ENCODE measurements around the gene HLA-DRA. TPM values are rescaled to one million over a fixed set of nuclear protein-coding genes. Genes with fewer than 3 reads are reported as not detected.

Gene HLA-DRA
- total and polyA plus RNA-seq, 2 experiments from 2014 or later, result 6.9 to 7.7 TPM

DNA sequence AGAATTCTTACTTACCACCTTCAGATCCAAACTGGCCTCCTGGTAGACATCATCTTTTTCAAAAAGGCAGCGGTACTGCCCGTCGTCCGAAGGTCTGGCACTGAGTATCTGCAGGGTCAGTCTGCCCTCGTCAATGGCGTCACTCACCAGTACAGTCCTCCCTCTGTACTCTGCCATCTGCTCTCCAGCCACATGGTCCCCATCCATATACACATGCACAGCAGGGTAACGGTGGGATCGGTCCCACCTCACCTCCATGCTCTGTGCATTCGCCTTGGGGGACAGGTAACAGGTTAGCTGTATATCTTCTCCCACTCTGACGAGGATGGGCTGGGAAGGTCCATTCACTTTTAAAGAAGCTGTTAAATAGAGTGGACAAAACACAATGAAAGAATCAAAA, 43.7 kb upstream of the HLA-DRA start:
- Mint-ChIP-seq H3K4me3 (no peak overlapping the region), H3K4me1 (no peaks in the 10 kb centered on the region), H3K27me3 (ENCODE audit: insufficient read depth, low read depth, poor library complexity) (peaks cover 8% of the 10 kb centered on the region), H3K9me3 (no peaks in the 10 kb centered on the region; the same call in 2 of the 3 replicates), H3K27ac (no peak overlapping the region), H3K36me3 (ENCODE audit: low read depth) (no peaks in the 10 kb centered on the region)
- H3K4me1 ChIP-seq (ENCODE audit: insufficient read depth), result no peaks in the 10 kb centered on the region
- TF ChIP-seq, protein P1, sequence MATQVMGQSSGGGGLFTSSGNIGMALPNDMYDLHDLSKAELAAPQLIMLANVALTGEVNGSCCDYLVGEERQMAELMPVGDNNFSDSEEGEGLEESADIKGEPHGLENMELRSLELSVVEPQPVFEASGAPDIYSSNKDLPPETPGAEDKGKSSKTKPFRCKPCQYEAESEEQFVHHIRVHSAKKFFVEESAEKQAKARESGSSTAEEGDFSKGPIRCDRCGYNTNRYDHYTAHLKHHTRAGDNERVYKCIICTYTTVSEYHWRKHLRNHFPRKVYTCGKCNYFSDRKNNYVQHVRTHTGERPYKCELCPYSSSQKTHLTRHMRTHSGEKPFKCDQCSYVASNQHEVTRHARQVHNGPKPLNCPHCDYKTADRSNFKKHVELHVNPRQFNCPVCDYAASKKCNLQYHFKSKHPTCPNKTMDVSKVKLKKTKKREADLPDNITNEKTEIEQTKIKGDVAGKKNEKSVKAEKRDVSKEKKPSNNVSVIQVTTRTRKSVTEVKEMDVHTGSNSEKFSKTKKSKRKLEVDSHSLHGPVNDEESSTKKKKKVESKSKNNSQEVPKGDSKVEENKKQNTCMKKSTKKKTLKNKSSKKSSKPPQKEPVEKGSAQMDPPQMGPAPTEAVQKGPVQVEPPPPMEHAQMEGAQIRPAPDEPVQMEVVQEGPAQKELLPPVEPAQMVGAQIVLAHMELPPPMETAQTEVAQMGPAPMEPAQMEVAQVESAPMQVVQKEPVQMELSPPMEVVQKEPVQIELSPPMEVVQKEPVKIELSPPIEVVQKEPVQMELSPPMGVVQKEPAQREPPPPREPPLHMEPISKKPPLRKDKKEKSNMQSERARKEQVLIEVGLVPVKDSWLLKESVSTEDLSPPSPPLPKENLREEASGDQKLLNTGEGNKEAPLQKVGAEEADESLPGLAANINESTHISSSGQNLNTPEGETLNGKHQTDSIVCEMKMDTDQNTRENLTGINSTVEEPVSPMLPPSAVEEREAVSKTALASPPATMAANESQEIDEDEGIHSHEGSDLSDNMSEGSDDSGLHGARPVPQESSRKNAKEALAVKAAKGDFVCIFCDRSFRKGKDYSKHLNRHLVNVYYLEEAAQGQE (IDR thresholded peaks at IDR 0.05; ENCODE audit: unreplicated experiment), result no peak
- no peak for ATAC-seq
- no peaks in the 10 kb centered on the region for H3K27me3 ChIP-seq (ENCODE audit: insufficient read depth)
- no peak overlapping the region for H3K27ac ChIP-seq (ENCODE audit: low read depth)
- no peaks in the 10 kb centered on the region for H3K36me3 ChIP-seq (ENCODE audit: insufficient read depth)
- H4K20me1 ChIP-seq (replicated peaks; ENCODE audit: insufficient read depth), result no peaks in the 10 kb centered on the region
- no peak overlapping the region for H3K4me3 ChIP-seq
- H3K4me2 ChIP-seq, result no peak overlapping the region
- no peak for DNase-seq (ENCODE audit: low spot score)
- H2AFZ ChIP-seq, result no peak overlapping the region
- no peaks in the 10 kb centered on the region for H3F3A ChIP-seq (replicated peaks; ENCODE audit: low read depth)
- H3K9me2 ChIP-seq (ENCODE audit: insufficient read depth), result no peaks in the 10 kb centered on the region
- no peaks in the 10 kb centered on the region for H3K79me2 ChIP-seq (replicated peaks; ENCODE audit: insufficient read depth)

- peaks cover 14% of the 10 kb centered on the region for H3K27me3 Mint-ChIP-seq (ENCODE audit: insufficient read depth, low read depth, poor library complexity)
- ATAC-seq (no peak), DNase-seq (ENCODE audit: low spot score) (no peak)
- Histone ChIP-seq H3F3A (replicated peaks; ENCODE audit: low read depth) (no peaks in the 10 kb centered on the region), H4K20me1 (replicated peaks; ENCODE audit: insufficient read depth) (no peaks in the 10 kb centered on the region), H3K79me2 (replicated peaks; ENCODE audit: insufficient read depth) (no peaks in the 10 kb centered on the region), H3K9me2 (ENCODE audit: insufficient read depth) (no peaks in the 10 kb centered on the region), H3K4me3 (no peak overlapping the region), H3K27me3 (ENCODE audit: insufficient read depth) (no peaks in the 10 kb centered on the region), H3K4me1 (ENCODE audit: insufficient read depth) (no peaks in the 10 kb centered on the region), H3K4me2 (no peak overlapping the region), H3K27ac (ENCODE audit: low read depth) (no peak overlapping the region), H2AFZ (no peak overlapping the region), H3K36me3 (ENCODE audit: insufficient read depth) (no peaks in the 10 kb centered on the region)
- H3K4me3 Mint-ChIP-seq, result no peak overlapping the region
- no peaks in the 10 kb centered on the region for H3K36me3 Mint-ChIP-seq (ENCODE audit: low read depth)
- H3K4me1 Mint-ChIP-seq, result no peaks in the 10 kb centered on the region
- TF ChIP-seq EZH2phosphoT487 (IDR thresholded peaks at IDR 0.05; ENCODE audit: unreplicated experiment) (no peak), STAT1 (IDR thresholded peaks at IDR 0.05; ENCODE audit: unreplicated experiment) (no peak), JUNB (IDR thresholded peaks at IDR 0.05; ENCODE audit: unreplicated experiment) (no peak), ZNF331 (CRISPR knock-in tag; IDR thresholded peaks at IDR 0.05; ENCODE audit: low read depth) (no peak), NANOG (IDR thresholded peaks at IDR 0.05; ENCODE audit: borderline replicate concordance) (no peak)
- TF ChIP-seq, protein P2, sequence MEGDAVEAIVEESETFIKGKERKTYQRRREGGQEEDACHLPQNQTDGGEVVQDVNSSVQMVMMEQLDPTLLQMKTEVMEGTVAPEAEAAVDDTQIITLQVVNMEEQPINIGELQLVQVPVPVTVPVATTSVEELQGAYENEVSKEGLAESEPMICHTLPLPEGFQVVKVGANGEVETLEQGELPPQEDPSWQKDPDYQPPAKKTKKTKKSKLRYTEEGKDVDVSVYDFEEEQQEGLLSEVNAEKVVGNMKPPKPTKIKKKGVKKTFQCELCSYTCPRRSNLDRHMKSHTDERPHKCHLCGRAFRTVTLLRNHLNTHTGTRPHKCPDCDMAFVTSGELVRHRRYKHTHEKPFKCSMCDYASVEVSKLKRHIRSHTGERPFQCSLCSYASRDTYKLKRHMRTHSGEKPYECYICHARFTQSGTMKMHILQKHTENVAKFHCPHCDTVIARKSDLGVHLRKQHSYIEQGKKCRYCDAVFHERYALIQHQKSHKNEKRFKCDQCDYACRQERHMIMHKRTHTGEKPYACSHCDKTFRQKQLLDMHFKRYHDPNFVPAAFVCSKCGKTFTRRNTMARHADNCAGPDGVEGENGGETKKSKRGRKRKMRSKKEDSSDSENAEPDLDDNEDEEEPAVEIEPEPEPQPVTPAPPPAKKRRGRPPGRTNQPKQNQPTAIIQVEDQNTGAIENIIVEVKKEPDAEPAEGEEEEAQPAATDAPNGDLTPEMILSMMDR (conservative IDR thresholded peaks at IDR 0.05; ENCODE audit: low read depth in 2 of 2), result no peak
- TF ChIP-seq, protein P1 (IDR thresholded peaks at IDR 0.05; ENCODE audit: unreplicated experiment), result no peak
- peaks cover 3% of the 10 kb centered on the region; the same call in 1 of the 3 replicates for H3K9me3 Mint-ChIP-seq
- no peak overlapping the region for H3K27ac Mint-ChIP-seq
Observed at GRCh38 chr6:32397252-32397920, 42.3 kb upstream of the HLA-DRA start.

Measured in GM23338 (cell line).